HG03575 (cell line): ENCODE measurements around the gene PLEK.

Experiments used
- ATAC-seq: cut with Tn5 transposase; IDR thresholded peaks from one replicate; pipeline ENCODE4 v1.9.1; 2021; ENCODE audit not compliant: unreplicated experiment, insufficient number of reproducible peaks, low FRiP score; ENCODE audit errors: extremely low read depth

PLEK gene

GRCh38 chr2:68404893-68405799, 40.1 kb downstream of the PLEK start:
- ATAC-seq, result no peak

- peak; percentile 81 for ATAC-seq
Observed at GRCh38 chr2:68411397-68412126, 46.5 kb downstream of the PLEK start.

GRCh38 chr2:68412127-68412819, 47.2 kb downstream of the PLEK start:
- ATAC-seq, result peak; percentile 13

GRCh38 chr2:68413466-68413865, 48.4 kb downstream of the PLEK start:
- ATAC-seq, result no peak

- no peak for ATAC-seq
Observed at GRCh38 chr2:68414452-68414851, 49.4 kb downstream of the PLEK start.

- no peak for ATAC-seq
Observed at GRCh38 chr2:68414876-68415275, 49.8 kb downstream of the PLEK start.

- ATAC-seq, result no peak
Observed at GRCh38 chr2:68415521-68415920, 50.4 kb downstream of the PLEK start.

GRCh38 chr2:68416081-68416675, 51.1 kb downstream of the PLEK start:
- no peak for ATAC-seq

- ATAC-seq, result no peak
Observed at GRCh38 chr2:68417926-68418325, 52.8 kb downstream of the PLEK start.

- no peak for ATAC-seq
Observed at GRCh38 chr2:68418419-68418818, 53.3 kb downstream of the PLEK start.

GRCh38 chr2:68418855-68419254, 53.8 kb downstream of the PLEK start:
- no peak for ATAC-seq

GRCh38 chr2:68420254-68420910, 55.3 kb downstream of the PLEK start:
- ATAC-seq, result no peak

- ATAC-seq, result peak; percentile 70
Observed at GRCh38 chr2:68423966-68424650, 59.0 kb downstream of the PLEK start.

- no peak for ATAC-seq
Observed at GRCh38 chr2:68425503-68425902, 60.4 kb downstream of the PLEK start.

GRCh38 chr2:68426446-68426845, 61.4 kb downstream of the PLEK start:
- no peak for ATAC-seq

- no peak for ATAC-seq
Observed at GRCh38 chr2:68426848-68427579, 61.9 kb downstream of the PLEK start.

- ATAC-seq, result no peak
Observed at GRCh38 chr2:68428126-68428525, 63.0 kb downstream of the PLEK start.

GRCh38 chr2:68428746-68429145, 63.7 kb downstream of the PLEK start:
- no peak for ATAC-seq
